Right hindlimb (tissue), 1 donor: ENCODE results near the gene PRMT7.

Experiments used
- DNase-seq: peaks from one replicate; pipeline ENCODE4 v3.0.0-alpha.2; 2018

PRMT7 gene, protein sequence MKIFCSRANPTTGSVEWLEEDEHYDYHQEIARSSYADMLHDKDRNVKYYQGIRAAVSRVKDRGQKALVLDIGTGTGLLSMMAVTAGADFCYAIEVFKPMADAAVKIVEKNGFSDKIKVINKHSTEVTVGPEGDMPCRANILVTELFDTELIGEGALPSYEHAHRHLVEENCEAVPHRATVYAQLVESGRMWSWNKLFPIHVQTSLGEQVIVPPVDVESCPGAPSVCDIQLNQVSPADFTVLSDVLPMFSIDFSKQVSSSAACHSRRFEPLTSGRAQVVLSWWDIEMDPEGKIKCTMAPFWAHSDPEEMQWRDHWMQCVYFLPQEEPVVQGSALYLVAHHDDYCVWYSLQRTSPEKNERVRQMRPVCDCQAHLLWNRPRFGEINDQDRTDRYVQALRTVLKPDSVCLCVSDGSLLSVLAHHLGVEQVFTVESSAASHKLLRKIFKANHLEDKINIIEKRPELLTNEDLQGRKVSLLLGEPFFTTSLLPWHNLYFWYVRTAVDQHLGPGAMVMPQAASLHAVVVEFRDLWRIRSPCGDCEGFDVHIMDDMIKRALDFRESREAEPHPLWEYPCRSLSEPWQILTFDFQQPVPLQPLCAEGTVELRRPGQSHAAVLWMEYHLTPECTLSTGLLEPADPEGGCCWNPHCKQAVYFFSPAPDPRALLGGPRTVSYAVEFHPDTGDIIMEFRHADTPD

DNA sequence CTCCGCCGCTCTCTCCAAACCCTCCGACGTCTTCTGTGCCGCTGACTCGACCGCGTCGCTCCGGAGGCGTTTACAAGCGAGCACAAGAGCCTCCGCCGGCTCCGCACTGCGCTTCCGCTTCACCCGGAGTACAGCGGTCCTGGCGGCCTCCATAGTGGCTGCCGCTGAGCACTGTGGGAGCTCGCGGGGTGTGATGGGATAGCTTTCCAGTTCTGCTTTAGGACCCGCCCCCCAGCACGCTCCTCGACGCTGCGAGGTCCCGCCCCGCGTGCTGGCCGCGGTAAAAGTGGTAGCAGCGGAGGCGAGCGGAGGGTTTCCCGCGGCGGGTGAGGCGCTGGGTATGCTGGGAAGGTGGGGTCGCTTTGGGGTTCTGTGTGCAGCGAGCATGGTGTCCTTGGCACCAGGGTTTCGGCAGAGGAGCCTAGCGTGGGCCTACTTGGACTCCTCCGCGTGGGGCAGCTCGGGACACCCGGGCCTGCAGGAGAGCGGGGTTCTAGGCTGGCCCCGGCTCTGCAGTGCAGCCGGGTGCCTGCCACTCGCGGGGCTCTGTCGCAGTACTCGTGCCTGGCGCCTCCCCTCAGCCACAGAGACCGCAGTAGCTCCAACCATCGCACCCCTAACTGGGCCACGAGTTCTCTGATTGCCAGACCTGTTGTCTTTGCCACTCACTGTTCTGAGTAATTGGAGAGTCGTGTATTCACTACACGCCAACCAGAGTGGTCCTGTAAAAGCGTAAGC lies at the start of gene PRMT7, which contains the start of gene SLC7A6OS:
PRMT7 (plus strand) TSS at position 246 of the 738 bp plus-strand sequence. CDS start 4,961 bp downstream, outside the sequence.
SLC7A6OS (minus strand) TSS at position 173 of the 738 bp plus-strand sequence; CDS start at position 153, 20 bp downstream.
- DNase-seq = peak; percentile 95

DNA sequence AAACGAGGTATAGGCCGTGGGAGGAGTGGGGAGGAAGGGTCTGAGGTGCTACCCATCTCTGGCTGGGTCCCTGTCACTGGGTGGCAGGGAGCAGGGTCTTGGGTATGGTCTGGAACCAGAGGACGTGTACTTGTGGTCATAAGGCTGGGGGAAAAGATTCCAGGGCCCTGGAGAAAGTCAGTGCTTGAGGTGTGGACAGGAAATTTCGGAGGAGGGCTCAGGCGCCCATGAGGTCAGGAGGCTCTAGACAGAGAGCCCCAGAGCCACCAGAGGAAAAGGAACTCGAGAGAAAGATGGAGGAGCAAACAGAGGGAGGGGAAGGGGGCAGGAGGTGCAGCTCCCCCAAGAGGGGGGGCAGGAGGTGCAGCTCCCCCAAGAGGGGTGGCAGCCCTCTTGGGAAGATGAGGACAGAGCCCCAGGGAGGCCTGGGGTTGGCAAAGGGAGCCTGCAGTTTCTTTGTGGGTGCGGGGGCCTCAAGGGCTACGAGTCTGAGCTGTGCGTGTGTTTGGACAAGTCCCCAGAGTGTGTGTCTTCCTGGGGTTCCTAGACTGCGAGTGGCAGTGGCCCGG lies 47.2 kb upstream of the PRMT7 start:
- DNase-seq = no peak

DNA sequence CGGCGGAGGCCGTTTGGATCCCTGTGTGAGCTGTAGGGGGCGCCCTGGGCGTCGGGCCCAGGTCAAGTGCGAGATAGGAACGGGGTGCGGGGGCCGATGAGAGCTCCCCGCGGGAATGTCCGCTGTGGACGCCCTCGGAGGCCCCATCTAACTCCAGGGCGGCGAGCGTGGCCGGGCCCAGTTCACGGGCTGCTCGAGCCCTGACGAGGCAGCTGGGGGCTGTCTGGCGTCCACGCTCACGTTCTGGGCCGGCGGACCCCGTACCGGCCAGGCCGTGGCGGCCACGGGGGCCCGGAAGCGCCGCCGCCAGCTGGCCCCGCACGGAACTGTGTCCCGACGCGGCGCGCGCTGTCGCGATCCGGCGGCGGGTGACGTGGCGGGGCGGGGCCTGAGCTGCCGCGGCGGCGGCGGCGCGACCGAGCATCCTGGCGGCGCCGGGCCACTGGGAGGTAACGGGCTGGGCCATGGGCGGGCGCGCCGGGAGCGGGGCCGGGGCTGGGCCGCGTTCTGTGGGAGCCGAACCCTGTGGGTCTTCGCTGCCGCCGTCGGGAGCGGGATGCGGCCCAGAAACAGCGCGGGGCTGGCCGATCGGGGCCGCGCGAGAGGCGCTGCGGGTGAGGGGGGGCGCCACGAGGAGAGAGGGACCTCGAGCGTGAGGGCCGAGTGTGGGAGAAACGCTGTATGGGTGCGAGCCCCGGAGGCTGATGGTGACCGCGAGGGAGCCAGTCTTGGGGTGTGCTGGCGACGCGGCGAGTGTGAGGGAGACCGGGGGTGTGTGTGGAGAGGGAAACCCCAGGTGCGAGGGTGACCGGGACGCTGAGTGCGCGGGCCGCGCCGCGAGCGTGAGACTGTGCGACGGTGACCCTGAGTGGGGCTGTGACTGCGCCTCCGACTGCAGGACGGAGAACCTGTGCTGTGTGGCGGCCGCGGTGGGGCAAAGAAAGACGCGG lies 46.4 kb upstream of the PRMT7 start, which contains the start of gene SLC7A6:
SLC7A6 (plus strand) TSS at position 399 of the 950 bp plus-strand sequence. CDS start 10,201 bp downstream, outside the sequence.
- peak; percentile 77 for DNase-seq

DNA sequence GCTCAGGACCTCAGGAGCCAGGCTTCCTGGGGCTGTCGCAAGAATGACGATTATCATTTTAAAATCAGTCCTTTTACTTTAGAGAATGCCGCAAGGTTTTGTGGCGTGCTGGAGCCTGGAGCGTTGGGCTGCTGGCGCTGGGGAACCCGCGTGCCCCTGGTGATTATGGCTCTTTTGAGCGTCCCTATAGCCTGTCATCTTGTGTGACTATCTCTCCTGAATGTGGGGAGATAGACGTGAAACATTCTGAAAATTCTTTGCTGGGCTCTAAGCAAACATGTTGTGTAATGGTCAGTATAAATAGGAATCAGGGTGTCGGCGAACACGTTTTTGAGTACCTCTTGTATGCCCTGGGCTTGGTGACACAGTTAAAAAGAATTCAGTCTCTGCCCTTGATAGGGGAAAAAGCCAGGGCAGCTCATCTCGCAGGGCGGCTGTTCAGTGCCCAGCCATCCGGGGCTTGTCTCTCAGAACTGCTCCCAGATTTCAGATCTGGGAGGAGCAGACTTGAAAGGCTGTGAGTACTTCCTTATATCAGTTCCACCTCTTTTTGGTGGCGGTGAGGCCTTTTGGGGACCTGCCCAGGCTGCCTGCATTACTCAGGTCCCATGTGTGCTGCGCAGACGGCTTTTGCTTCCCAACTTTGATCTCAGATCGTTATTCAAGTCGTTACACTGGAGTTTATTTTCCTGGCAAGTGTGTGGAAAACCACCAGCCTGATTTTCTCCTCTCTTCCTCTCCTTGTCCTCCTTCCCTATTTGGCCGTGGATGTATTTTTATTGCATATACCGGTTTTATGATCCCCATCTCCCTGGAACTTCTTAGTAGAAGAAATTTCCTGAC lies 45.5 kb upstream of the PRMT7 start:
- peak; percentile 48 for DNase-seq

DNA sequence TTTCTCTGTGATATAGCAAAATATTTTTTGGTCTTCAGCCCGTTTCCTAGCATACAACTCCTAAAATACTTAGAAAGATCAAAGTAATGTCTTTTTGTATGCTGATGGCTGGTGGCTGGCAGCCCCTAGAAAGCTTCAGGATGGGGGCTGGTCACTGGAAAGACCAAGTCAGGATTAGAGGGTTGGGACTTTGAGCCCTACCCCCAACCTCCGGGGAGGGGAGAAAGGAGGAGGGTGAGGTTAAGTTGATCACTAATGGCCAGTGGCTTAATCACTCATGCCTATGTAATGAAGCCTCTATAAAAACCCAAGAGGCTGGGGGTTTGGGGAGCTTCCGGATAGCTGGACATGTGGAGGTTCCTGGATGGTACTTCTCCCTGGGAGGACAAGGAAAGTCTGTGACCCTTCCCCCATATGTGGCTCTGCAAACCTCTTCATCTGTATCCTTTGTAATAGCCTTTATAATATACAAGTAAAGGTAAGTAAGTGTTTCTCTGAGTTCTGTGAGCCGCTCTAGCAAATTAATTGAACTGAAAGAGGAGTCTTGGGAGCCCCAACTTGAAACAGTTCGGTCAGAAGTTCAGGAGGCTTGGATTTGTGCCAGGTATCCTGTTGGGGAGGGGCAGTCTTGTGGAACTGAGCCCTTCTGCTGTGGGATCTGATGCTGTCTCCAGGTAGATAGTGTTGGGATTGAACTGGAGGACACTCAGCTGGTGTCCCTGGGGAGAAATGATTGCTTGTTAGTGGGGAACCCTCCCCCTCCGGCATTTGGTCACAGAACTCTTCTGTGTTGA lies 43.0 kb upstream of the PRMT7 start:
- no peak for DNase-seq

DNA sequence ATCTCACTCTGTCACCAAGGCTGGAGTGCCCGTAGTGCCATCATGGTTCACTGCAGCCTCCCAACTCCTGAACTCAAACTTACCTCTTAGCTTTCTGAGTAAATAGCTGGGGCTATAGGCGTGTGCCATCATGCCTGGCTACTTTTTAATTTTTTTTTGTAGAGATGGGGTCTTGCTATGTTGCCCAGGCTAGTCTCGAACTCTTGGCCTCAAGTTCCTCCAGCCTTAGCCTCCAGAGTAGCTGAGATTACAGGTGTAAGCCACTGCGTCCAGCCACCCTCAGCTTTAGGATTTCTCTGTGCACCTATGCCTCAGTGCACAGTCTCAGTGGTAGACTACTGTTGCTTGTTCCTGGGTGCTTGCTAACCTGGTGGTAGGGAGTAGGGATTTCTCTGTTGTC lies 41.0 kb upstream of the PRMT7 start:
- DNase-seq = no peak

DNA sequence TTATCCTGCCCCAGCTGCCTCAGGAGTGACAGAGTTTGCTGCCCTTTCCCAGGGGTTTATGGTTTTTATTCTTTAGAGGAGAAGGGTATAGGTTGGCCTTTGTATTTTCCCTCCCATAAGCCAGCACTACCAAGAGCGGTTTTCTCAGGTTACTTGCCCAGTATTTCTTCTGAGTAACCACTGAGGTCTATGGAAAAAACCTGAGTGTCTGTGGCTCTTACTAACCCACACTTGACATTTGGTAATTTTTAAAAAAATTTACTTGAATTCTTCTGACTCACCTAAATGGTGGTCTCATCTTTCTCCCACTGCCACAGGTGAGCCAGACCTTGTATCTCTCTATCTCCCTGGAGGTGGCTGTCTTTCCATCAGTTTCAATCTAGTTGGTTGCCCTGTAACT lies 40.5 kb upstream of the PRMT7 start:
- no peak for DNase-seq

DNA sequence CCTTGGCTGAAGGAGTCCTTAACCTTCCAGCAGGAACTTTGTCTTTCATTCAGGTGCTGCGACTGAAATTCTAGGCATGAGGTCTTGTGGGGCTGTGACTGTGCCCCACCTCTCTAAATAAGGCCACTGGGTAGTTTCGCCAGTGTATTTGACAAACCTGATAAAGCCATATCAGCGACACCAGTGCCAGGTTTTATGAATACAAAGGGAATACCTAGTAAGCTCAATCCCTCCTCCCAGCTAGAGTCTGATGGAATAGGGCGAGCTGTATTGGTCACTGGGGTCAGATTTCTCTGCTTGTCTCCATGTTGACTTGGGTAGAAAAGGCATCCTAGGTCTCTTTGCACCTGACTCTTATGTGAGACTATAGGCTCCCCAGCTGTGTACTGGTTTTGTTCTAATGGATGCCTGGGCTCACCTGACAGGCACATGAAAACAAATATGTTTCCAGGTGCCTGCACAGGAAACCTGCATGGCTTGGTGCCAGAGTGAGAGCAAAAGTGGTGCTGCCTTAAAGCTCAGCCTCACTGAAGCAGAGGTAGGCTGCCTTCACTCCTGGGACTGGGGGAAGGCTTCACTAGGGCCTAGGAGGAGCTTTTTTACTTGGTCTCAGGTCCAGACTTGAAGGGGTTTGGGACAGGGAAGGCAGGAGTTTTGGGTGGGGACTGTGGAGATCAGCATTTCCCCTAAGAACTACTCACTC lies 38.2 kb upstream of the PRMT7 start:
- no peak for DNase-seq

DNA sequence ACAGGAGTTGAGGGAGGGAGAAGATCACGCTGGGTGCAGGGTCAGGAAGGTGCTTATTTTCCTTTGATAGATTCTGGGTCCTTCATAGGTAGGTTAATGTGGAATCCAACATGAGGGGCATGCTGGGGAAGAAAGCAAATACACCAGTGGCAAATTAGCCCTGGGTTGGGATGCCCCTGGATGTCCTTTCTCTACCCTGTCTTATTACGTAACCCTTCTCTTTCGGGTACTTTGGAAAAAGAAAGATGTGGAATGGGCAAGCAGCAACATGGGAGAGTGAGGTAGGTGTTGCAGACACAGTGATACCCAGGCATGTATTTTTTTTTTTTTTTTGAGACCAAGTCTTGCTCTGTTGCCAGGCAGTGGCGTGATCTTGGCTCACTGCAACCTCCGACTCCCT lies 37.4 kb upstream of the PRMT7 start:
- DNase-seq = no peak

DNA sequence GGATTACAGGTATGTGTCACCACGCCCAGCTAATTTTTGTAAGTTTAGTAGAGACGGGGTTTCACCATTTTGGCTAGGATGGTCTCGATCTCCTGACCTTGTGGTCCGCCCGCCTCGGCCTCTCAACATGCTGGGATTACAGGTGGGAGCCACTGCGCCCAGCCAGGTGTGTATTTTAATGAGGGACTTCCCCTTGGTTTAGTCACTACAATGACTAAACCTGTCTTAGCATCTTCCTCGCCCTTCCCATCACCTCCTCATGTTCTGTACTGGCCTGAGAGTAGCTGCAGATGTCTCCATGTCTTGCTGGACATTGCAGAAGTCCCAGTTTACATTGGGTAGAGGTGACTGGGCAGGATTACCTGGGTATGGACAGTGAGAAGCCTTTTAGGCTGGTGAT lies 36.9 kb upstream of the PRMT7 start:
- no peak for DNase-seq

DNA sequence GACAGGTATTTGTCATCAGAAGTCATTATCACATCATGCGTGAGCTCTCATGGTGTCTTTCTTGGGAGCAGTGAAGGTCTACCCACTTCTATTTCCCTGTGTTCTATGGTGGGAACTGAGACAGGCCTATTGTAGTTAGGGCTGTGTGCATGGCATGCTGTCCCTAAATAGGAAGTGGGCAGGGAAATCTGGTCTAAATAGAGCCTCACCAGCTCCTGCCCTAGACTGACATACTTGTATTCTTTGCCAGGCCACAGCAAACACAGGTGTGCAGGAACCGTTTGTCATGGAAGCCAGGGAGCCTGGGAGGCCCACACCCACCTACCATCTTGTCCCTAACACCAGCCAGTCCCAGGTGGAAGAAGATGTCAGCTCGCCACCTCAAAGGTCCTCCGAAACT lies 36.4 kb upstream of the PRMT7 start:
- DNase-seq = no peak

DNA sequence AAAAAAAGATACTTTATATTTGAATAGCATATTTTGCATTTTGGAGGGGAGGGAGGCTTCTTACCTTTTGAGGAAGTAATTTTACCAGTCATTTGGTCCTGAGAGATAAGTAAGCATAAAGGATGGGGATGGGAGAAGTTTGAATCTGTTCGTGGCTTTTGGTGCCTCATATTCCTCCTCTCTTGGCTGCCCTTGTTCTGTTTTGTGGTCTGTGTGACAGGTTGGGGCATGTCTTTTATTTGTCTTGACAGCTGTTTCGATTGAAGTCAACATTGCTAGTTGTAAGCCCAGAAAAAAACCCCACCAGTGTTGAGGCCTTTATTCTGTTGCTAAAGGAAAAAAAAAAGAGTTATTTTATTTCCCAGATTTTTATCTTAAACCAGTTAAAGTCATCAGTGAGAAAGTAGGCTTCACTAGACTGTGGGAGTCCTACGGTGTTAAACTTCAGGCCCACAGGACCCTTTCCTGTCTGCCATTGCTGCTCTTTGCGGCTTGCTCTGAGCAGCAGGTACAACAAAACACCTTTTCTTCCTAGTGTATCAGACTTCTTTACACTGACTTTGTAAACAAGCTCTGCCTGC lies 35.1 kb upstream of the PRMT7 start:
- no peak for DNase-seq

DNA sequence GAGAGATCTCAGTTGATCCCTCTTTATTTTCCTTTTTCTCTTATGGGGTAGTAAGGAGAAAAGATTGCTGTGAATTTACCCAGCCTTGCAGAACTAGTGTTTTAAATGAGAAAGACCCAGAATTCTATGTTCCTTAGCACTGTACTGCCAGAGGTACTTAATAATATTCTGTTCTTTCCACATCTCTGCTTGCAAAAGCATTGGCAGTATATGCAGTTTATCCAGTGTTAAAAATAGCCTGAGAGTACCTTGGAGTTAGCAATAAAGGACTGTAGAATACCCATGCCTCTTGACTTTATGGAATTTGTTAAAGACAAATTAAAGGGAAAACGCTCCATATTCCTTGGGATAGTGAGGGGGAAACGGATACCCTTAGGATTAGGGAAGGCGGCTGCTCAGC lies 34.6 kb upstream of the PRMT7 start:
- no peak for DNase-seq

DNA sequence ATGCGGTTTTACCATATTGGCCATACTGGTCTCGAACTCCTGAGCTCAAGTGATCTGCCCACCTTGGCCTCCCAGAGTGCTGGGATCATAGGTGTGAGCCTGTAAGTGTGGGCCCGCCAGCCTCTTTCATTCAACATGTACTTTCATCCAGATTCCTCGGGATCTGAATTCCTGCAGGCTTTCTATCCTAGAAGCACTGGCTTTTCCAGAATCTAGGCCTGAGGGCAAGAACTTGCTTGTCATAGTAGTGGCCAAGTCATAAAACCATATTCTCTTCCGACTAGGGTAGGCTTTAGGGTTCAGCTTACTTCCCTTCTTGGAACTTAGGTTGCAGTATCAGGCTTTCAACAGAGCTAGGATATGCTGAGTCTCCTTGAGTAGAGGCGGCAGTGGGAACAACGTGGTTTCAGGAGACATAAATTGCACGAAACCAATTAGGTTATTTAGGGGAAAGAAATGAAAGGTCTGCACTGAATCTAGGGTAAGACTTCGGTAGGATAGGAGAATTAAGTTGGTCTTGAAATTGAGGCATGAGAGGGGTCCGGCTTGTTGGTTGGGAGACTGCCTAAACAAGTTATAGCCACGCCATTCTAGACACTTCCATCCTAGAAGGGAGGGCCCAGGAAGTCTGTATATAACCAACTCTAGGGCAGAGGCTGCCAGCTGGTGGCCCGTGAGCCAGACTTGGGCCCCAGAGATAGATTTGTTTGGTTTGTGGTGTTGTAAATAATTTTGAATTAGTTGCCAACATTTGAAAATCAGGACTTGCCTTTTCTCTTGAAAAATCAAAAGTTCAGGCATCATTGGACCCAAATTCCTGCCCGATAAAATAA lies 30.9 kb upstream of the PRMT7 start:
- no peak for DNase-seq

DNA sequence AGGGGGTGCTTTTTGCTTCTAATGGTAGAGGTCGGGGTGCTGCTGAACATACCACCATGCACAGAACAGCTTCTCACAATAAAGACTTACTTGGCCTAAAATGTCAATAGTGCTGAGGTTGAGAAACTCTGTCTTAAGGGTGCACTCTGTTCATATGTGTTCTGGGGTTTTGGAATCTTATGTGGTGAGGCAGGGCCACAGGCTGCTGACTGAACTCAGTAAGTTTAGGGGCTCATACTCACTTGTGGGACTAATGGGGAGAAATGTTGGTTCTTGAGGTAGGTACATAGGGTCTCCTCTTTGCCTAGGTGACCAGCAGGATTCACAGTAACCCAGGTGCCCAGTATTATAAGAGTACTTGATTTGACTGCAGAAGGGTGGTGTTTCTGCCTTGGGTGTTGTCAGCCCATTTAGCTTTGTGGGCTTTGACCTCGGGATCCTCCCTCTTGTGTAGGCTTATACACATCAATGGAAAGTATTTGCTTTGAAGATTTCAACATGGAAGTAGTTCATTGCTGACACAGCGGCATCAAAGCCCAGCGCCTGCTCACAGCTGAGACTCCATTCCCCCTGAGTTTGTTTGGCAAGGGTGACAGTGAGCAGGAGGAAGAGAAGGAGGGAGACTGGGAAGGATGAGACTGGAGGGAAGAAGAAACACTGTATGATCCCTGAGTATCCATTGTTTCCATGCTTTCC lies 29.3 kb upstream of the PRMT7 start:
- no peak for DNase-seq

DNA sequence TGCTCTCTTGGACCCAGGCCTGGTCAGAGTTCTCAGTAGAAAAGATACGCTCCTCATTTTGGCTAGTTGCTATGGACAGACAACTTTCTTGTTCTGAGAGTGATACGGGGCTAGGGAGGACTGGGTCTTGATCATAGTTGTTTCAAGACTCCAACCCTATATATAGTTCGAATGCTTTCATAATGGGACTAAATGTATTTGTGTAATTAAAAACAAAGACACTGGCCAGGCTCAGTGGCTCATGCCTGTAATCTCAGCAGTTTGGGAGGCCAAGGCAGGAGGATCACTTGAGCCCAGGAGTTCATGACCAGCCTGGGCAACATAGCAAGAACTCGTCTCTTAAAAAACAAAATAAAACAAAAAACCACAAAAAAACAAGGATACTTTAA lies 28.8 kb upstream of the PRMT7 start:
- DNase-seq = no peak

DNA sequence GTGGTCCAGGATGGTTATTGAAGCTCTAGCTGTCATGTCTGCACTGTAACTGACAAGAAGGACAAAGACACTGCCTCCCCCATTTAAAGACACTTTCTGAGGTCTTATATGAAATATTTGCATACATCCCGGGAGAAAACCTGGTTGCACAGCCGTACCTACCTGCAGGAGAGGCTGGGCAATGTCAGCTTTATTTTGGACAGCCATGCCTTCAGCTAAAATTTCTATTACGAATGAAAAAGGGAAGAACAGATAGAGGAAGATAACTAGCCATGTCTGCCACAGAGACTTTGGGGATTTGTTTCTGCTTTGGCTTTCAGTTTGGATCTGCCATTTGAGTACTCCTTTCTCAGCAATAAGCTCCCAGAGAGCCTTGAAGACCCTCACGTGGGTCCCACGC lies 27.5 kb upstream of the PRMT7 start:
- DNase-seq = no peak
